Right lobe of liver (tissue), 6 donors: ENCODE data around the gene SLC8A1. TPM values are rescaled to one million over a fixed set of nuclear protein-coding genes. Genes with fewer than 3 reads are reported as not detected.

Experiments used
- ATAC-seq, 4 donors: fragments of 200-7000 bp; cut with Tn5 transposase; one replicate each; pipeline ENCODE4 v1.9.1; 2020; ENCODE audit warnings: mild to moderate bottlenecking in 4 of 4, moderate library complexity in 4 of 4
- DNase-seq, 3 donors: peaks; one replicate each; pipeline ENCODE4 v3.0.0-alpha.2; 2020
- H3K27ac ChIP-seq, 3 donors: fragments of 200-600 bp; one replicate each; pipeline ENCODE4 v1.8.0; 2022
- H3K27me3 ChIP-seq, 2 donors: fragments of 200-600 bp; one replicate each; pipeline ENCODE4 v1.8.0; 2022
- H3K36me3 ChIP-seq, 4 donors: fragments of 200-600 bp; sonication (generic) in 1 of 4; one replicate each; pipeline versions ENCODE4 v1.5.1 to v1.8.0; 2017 to 2022; ENCODE audit warnings: control low read depth in 1 of 4
- H3K4me1 ChIP-seq, 4 donors: fragments of 200-600 bp; sonication (generic) in 1 of 4; one replicate each; pipeline versions ENCODE4 v1.5.1 to v1.8.0; 2017 to 2022; ENCODE audit warnings: control low read depth in 1 of 4
- H3K4me3 ChIP-seq, 3 donors: fragments of 200-600 bp; one replicate each; pipeline ENCODE4 v1.8.0; 2022
- H3K9me3 ChIP-seq, 4 donors: fragments of 200-600 bp; sonication (generic) in 1 of 4; one replicate each; pipeline versions ENCODE4 v1.5.1 to v1.8.0; 2017 to 2022; ENCODE audit warnings: control low read depth in 1 of 4
- CTCF ChIP-seq, 4 donors: fragments of 200-600 bp in 3 of 4; fragments of 450-650 bp in 1 of 4; IDR thresholded peaks; one replicate each; pipeline versions ENCODE4 v1.5.1 to v1.8.0; 2016 to 2022; ENCODE audit warnings: antibody characterized with exemption in 4 of 4, mild to moderate bottlenecking in 2 of 4
- POLR2A ChIP-seq: fragments of 450-650 bp; IDR thresholded peaks from one replicate; pipeline ENCODE4 v1.6.1; 2017; ENCODE audit warnings: antibody characterized with exemption, mild to moderate bottlenecking
- WGBS: methylation state at CpG from one replicate; pipeline ENCODE4 v1.1.6; 2018; ENCODE audit warnings: low coverage, low lambda C conversion rate; ENCODE audit not compliant: insufficient coverage; ENCODE audit errors: missing lambda C conversion rate; 5-methylcytosine and 5-hydroxymethylcytosine counted together
- intact Hi-C, 2 donors: fragments of 100-400 bp; cut with DNase I; formaldehyde crosslinking; loops; one replicate each; pipeline versions ENCODE4 v1.11.2 to v1.14.1; 2022
- long read RNA-seq: library from polyadenylated mRNA; unstranded; transcript quantifications from one replicate; pipeline ENCODE4 v2.0.0, GENCODE V29; 2019
- total RNA-seq, 6 experiments: library from RNA; depleted of rRNA in 2 of 6; stranded (reverse); fragments of >200 nt in 2 of 6; fragmentation: NEBNext Ultra II Directional in 3 of 6; extraction: Animal tissue kit (Norgen Biotek cat#: 25700) in 3 of 6; gene quantifications; one replicate each; pipeline versions ENCODE4 v1.1.0 to v1.2.4, GENCODE V29; 2016 to 2023
- donor health status: DM: no; HTN: yes; CAD: no.
- donor health status: DM: no; HTN: no; CAD: no.
- donor health status: DM: no; HTN: no; CAD: no.
- donor health status: DM: no; HTN: yes; CAD: no.
- donor health status: DM: no; HTN: yes; CAD: no.

SLC8A1 gene
- total RNA-seq, result 10 to 100 TPM in 1 of 6 experiments, 1 to 10 TPM in 5; 3.3 to 12.1 (median 4.9) TPM
- long read RNA-seq, result 0 reads

DNA sequence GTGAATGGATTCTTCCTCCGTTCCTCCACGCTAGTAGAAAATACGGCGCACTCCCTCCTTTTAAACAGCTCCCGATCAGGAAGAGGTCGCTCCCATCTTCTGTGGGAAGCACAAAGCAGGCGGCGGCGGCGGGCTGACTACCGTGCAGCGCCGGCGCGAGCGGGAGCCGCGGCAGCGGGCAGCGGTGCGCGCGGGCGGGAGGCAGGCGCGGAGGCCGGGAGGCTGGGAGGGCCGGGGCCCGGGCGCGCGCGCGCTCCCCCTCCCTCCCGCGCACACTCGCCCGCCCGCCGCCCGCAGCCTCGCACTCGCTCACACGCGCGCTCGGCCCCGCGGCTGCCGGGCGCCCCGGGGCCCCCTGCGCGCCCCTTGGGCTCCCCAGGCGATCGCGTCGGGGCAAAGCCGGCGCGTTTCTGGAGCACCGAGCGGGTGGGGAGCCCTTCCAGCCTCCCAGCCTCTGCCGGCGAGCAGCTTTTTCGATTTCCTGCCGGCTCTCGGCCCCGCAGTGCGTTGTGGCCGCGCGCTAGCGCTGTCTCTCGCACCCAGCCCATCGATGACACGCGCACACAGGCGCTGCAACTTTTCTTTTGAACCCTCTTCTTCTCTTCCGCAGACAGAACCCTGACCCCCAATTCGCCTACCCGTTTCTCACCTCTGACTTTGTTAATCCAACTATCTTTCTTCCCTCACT lies at the start of gene SLC8A1:
Gene SLC8A1, minus strand, starts transcription at position 173 of the 688 bp plus-strand sequence.
- peak in 2 of 3 donors; percentile 41 to 59 for DNase-seq
- intact Hi-C loops, result no loop called here
- TF ChIP-seq POLR2A (no peak), CTCF (IDR thresholded peaks at IDR 0.05) (no peak)
- no peaks in the 10 kb centered on the region for H3K36me3 ChIP-seq
- peak; percentile 25 to 53 (median 42) for ATAC-seq
- peak within 1 kb of the TSS; percentile 15 to 65 (median 57) for H3K27ac ChIP-seq
- no peaks in the 10 kb centered on the region for H3K9me3 ChIP-seq
- H3K4me1 ChIP-seq, result no peaks in the 10 kb centered on the region
- WGBS, result 6% methylated on average over 19 of the region's 82 CpGs
- H3K4me3 ChIP-seq, result peak within 1 kb of the TSS; percentile 31 to 47 (median 35)
- H3K27me3 ChIP-seq, result no peaks in the 10 kb centered on the region

DNA sequence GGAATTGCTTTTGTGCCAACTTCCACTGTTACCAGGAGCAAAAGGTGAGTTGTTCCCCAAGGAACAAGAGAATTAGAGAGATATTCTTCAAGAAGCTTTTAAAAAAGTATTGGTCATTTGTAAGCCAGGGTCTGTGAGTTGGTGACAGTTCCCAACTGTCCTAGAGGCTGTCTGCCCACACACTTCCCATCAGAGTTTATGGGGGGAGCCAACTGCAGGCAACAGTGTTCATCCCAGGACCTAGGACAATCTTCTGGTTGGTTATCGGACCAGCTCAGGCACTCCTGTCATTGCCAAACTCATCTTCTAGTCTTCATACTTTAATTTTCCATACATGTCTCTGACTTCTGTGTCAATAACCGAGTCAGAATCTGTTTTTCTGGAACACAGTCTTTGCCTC lies 47.5 kb upstream of the SLC8A1 start:
- no peak for DNase-seq

DNA sequence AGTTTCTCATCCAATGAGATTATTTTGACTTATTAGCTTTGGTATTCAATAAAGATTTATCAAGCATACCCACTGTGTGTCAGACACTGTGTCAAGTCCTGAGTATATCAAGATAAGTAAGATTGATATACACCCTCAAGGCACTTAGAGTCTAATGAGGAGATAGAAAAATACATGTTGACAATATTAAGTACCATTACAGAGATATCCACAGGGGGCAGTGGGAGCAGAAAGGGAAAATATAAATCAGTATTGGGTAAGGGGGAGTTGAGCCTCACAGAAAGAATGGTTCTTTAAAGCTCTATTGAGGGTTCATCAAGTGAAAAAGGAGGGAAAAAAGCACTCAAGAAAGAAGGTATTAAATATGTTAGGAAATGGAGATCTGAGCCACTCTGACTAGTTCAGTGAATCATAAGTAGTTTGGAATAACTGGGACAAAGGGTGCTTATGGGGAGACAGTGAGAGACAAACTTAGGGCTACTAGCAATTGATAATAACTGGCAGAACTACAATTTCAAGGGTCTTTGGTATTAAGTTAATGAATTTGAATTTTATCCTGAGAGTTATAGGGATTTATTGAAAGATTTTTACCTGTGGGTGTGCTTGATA lies 45.5 kb upstream of the SLC8A1 start:
- Histone ChIP-seq H3K4me3 (no peak overlapping the region), H3K4me1 (no peaks in the 10 kb centered on the region), H3K36me3 (no peaks in the 10 kb centered on the region), H3K27ac (no peak overlapping the region), H3K9me3 (no peaks in the 10 kb centered on the region), H3K27me3 (no peaks in the 10 kb centered on the region)
- intact Hi-C loops, result no loop called here
- DNase-seq (no peak), ATAC-seq (no peak)
- TF ChIP-seq CTCF (IDR thresholded peaks at IDR 0.05), result no peak
- no peak for TF ChIP-seq POLR2A

More for the DNA sequence above, 47.5 kb upstream of the SLC8A1 start:
- ATAC-seq, result no peak
- H3K4me1 ChIP-seq, result no peaks in the 10 kb centered on the region
- TF ChIP-seq POLR2A (no peak), CTCF (IDR thresholded peaks at IDR 0.05) (no peak)
- H3K4me3 ChIP-seq, result no peak overlapping the region
- intact Hi-C loops, result no loop called here
- H3K27me3 ChIP-seq, result no peaks in the 10 kb centered on the region
- H3K9me3 ChIP-seq, result no peaks in the 10 kb centered on the region
- no peak overlapping the region for H3K27ac ChIP-seq
- 60% methylated on average over 2 of the region's 2 CpGs for WGBS
- no peaks in the 10 kb centered on the region for H3K36me3 ChIP-seq

DNA sequence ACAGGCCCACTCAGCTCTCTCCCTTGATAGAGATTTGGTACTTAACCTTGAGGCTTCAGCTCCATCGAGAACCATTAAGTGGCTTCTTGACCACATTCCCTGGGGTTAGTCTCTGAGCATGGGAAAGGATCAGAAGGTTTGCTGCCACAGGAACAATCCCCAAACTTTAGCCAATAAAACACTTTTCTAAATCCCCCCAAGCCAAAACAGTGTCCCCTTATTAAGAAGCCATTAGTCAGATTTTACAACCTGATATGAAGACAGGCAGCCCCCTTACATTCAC lies 37.7 kb upstream of the SLC8A1 start:
- Histone ChIP-seq H3K4me1 (no peaks in the 10 kb centered on the region), H3K9me3 (no peaks in the 10 kb centered on the region), H3K27me3 (no peaks in the 10 kb centered on the region), H3K36me3 (no peaks in the 10 kb centered on the region), H3K4me3 (peak overlapping the region in 1 of 3 donors; percentile 25), H3K27ac (peak overlapping the region; percentile 6 to 11 (median 8))
- DNase-seq, result no peak
- 60% methylated on average over 1 of the region's 1 CpG for WGBS
- intact Hi-C loops, result no loop called here
- TF ChIP-seq POLR2A, result no peak
- no peak for TF ChIP-seq CTCF (IDR thresholded peaks at IDR 0.05)
- ATAC-seq, result no peak
